Measurements from ENCODE around the gene RBPMS2.
A peak's percentile ranks its signal among the peaks of the same experiment; 100 is the strongest.
"Not testable (repeated sequence)": the region's sequence is repeated elsewhere in the genome, so short reads cannot be mapped to it uniquely, and the experiment has no call there.

The RBPMS2 gene

DNA sequence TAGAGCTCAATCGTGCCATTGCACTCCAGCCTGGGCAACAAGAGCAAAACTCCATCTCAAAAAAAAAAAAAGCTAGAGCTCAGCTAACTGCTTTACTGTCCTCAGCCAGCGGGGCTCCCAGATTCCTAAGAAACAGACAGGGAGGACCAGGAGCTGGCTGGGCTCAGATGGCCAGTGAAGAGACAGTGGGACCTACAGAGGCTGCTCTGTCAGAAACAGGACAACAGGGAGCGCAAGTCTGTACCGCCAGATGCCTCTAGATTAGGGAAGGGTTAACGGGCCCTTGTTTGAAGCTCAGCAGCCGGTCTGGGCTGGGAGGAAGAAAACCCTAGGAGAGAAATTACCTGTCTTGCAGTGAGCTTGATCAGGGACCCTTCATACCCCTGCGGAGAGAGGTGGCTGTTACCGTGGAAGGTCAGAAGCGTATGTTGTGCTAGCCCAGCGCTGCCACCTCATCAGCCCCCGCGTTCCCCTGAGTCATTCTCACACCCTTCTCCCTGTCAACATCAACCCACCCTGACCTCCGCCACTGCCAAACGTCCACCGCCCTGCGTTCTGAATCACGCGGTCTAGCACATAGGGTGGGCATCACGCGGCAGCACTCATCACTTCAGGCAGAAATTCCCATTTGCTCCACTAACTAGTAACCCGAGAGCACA, 25.3 kb downstream of the RBPMS2 start:
- DNase-seq = no peak

DNA sequence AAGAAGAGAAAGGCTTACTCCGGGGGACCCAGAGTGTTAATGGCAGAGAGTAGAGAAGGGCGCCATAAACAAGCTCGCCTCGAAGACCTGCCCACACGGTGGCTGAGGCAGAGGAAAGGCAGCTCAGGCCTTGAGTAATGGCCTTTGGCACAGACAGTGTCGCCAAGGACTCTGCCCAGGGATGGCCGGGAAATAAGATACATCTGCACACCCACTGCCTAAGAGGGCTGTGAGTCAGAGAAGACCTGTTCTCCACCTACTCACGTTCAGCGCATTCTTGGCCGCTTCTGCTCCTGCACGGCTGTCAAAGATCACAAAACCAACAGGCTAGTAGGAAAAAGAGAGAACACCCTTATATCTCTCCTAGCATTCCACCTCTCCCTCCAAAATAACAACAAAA, 26.2 kb downstream of the RBPMS2 start:
- DNase-seq = no peak

DNA sequence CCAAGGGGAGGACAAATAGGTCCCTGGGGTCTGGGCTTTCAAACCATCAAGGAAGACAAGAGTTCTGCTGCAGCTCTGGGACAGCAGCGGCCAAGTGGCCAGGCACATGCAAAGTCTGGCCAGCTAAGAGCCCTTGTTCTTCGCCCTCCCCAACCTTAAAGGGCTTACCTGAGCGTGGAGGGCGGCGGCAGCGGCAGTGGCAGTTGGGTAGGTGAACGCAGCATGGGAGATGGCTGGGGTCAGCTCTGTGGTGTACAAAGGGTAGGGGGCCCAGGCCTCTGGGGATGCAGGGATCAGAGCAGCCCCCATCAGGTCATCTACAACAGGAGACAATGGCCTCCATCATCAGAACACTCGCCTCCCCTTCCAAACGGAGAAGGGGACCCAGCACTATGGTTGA, 27.1 kb downstream of the RBPMS2 start:
- no peak for DNase-seq

DNA sequence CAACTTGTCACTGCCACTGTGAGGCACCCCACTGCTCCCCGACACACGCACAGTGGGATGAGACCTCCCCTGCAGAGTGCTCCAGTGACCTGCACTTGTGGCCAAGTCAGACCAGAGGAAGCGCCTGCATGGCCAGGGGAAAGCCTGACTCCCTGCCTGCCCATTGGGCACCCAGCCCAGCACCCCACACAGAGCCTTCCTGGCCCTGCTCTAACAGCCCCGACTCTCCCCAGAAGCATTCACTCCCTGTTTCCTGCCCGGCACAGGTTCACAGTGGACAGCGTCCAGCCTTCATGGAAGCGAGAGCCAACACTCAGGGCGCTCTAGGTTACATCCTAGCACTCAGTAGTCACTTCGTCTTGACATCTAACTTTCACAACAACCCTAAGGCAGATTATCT, 27.8 kb downstream of the RBPMS2 start:
- no peak for DNase-seq

DNA sequence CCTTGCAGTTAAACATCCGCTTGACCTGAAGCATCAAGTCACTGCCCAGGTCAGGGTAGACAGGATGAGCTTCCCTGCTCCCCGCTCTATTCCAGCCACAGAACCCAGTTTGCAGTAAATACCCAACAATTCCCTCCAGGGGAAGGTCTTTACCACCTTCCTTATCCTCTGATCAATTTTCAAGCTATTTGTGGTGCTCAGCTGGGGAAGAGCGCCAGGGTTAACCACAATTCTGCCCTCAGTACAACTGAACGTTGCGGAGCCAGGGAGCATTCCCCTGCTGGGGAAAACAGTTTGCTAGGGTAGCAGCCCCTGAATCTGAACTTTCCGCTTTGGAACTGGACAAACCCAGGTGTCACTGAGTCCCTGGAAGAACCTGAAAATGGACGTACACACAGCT, 28.5 kb downstream of the RBPMS2 start:
- DNase-seq = no peak

DNA sequence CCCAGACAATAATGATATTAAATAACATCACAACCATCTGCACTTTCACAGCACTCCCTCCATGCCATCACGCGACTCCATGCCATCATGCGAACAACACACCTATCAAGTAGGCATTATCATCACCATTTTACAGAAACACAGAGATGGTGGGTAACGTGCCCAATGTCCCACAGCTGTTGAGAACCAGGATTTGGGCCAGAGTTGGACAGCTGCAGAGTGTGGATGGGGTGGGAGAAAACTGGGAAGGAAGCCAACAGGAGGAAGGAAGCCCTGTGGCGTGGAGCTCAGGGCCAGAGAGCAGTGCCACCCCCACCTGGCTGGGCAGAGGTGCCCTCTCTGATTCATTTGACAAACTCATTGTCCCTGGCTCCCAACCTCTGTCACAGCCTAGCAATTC, 29.0 kb downstream of the RBPMS2 start:
- DNase-seq = no peak

DNA sequence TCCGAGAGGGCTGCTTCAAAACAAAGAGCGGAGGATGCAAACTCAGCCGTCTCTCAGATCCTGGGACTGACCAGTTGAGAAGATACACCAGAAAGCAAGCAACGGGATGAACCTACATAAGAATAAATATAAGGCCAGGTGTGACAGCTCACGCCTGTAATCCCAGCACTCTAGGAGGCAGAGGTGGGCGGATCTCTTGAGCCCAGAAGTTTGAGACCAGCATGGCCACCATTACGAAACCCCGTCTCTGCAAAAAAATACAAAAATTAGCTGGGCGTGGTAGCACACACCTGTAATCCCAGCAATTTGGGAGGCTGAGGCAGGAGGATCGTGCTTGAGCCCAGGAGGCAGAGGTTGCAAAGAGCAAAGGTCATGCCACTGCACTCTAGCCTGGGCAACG, 31.7 kb downstream of the RBPMS2 start:
- DNase-seq = no peak

DNA sequence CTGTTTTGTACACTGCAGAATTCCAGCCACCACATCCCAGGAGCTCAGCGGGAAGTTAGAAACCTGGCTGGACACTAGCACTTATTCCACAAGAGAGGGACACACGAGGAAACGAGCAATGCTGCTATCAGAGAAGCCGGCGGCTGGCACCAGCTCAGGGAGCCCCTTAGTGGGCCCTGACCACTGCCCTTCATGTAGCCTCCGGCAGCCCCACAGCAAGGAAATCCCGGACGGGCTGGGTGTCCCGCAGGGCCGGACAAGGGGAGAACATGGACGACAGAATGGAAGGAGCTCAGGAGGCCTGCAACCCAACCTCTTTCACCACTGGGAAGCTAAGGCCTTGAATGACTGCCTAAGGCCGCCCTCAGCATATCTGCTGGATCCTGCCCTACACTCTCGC, 32.5 kb downstream of the RBPMS2 start:
- DNase-seq = no peak

DNA sequence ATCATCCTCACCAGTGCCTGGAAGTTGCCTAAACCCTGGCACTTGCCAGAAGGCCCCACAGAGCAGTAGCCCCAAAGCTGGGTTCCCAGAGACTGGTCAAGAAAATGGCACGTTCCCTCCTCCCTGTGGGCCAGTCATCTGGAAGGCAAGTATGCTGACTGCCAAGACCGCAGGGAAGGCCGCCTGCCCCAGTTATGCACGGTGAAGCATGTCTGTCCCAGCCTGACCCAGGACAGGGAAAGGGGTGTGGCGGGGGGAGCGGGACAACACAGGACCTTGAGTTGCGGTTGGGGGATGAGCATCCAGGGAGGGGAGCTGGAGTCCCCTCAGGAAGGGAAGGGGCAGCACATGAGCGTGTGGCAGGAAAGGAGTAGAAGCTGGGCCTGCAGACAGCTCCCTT, 33.0 kb downstream of the RBPMS2 start:
- no peak for DNase-seq

DNA sequence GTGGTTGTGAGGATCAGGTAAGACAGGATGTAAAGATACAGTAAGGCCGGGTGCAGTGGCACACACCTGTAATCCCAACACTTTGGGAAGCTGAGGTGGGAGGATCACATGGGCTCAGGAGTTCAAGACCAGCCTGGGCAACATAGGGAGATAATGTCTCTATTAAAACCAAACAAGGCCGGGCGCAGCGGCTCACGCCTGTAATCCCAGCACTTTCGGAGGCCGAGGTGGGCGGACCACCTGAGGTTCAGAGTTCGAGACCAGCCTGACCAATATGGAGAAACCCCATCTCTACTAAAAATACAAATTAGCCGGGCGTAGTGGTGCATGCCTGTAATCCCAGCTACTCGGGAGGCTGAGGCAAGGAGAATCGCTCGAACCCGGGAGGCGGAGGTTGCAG, 33.7 kb downstream of the RBPMS2 start:
- DNase-seq = not testable (repeated sequence)

DNA sequence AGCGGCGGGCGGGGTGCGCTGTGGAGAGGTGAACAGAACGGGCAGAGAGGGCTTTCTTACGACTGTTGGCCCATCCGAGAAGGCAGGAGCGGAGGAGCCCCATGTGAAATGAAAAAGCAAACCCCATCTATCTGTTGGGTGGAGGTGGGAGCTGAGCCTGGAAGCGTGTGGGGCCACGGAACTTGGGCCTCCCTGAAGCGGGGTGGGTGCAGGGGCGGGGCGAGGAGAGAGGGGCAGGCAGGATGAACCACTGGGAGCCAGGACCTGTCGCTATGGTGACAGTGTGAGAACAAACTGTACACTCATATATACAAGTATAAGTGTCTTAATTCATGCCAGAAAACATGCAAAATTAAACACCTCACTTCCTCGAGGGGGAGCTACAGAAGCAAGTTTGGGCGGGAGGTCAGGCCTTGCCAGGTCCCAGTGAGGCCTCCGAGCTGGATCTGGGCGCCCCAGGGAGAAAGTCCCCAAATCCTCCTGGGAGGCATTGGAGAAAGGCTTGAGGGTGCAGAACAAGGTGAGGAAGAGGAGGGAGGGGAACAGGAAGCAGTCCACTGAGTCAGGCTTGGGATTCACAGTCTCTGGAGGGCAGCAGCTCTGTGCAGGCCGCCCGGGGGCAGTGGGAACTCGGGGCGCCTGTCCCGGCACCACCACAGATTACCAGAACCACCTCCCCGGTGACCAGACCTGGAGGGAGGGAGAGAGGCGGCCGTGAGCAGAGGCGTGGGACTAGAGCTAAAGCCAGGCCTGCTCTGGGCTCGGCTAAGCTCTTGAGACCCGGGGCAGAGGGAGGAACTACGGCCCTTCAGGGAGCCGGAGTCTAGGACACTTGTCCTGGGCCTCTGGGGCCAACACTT, 34.8 kb downstream of the RBPMS2 start:
- DNase-seq = no peak

DNA sequence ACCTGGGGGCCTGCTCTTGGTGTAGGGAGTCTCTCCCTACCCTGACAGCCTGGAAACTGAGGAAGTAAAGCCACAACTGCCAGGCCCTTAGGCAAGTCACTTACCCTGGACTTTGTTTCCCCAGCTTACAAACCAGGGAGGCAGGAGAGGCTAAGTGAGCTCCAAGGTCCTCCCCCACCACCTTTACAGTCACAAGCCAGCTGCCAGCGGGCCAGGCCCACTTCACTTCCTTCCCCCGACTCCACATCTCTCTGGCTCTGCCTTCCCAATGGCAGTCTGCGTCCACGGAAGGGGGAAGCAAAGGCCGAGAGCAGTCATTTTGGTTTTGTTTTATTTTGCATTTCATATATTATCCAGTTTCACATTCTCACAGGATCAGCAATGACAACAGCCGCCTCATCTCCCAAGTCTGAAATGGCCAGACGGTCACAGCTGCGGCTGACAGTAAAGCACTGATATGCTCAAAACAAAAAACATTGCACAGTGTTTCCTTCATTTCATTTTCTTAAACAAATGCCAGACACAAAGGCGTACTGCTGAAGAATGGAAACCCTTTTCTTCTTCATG, 35.7 kb downstream of the RBPMS2 start:
- no peak for DNase-seq

DNA sequence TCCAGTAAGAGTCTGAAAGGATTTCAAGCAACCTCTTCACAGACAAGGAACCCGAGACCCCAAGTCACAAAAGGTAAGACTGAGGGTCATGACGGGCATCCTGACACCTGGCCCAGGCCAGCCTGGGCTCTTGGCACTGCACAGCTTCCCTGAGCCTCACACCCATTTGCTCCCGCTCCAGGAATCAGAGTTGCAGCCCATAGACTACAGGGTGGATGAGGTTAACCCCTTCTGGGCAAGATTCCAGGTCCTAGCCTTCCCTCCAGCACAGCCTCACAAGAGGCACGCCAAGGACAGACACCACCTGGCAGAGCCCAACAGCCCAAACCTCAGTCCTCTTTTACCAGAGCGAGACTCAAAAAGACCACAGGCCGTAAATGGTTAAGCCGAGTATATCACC, 36.2 kb downstream of the RBPMS2 start:
- DNase-seq = no peak

DNA sequence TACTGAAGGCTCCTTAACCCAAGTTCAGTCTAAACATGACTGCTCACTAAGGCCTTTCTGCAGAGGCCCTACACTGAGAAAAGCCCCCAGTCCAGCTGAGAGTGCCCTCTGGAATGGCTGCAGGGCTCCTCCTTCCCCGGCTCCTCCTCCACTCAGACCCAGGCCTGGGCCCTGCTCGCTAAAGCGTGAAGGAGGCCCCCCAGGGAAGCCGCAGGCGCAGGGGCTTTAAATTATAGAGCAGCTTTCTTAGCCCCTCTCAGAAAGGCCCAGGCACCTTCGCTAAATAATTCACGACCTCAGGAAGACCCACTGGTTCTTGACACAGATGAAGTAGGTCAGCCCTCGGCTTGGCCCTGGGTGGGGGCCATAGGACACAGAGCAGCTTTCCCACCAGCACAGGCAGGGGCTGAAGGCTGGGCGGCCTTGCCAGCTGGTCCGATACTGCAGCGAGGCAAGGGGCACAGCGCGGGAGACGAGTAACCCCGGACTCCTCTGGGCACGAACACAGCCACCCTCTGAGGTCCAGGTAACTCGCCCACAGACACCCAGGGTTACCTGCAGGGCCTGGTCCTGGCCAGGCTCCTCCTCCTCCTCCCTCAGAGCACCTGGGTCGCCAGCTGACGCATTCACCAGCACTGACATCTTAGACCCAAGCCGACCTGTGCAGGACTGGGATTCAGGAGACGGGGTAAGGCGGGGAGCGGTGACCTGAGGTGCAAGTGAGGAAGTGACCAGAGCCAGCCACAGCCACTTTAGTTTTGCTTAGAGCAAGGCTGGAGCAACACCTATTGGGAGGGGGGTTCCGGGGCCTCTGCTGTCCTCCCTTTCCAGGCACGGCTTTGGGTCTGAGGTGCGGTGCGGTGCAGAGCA, 36.9 kb downstream of the RBPMS2 start:
- no peak for DNase-seq

DNA sequence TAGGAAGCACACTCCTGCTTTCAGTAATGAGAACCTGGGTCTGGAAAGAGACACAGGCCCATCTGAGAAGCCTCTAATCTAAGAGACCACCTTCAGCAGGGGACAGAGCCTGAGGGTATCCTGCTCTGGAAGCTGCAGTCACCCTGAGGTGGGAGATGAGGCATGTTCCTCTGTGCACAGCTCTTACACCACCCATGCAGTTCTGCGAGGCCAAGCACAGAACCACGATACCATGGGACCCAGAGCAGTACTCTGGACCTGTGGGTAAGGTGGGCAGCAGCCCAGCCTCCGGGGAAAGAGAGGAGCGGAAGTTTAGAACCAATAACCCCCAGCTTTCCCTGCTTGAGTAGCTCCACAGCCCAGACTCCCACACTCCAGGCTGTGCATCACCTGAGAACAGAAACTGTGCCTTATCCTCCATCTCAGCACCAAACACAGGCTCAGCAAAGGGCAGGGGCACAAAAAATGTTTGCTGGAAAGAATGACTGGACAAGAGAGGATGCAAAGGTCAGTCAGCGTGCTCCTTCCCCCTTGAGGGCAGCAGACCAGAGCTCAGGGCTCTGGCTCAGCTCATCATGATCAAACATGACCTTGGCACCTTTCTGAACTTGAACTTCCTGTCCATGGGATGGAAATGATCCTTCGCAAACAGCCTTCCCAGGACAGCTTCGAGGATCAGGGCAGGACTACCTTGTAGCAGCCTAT, 43.1 kb downstream of the RBPMS2 start:
- no peak for DNase-seq

DNA sequence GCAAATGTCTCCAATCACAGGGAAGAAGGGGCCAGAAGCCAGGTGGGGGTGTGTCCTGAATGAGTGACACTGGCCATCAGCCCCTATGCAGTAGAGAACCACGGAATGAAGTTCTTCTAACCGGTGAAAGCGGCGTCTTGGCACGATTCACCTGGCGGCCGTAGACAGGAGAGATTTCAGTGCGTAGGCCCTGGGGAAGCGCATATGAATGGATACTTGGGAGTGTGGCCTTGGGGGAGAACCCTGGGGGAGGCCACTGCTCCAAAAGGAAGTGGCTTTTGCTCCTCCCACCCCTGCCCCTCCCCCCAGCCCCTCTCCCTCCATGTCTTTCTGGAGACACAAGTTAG, 43.6 kb downstream of the RBPMS2 start:
- no peak for DNase-seq

DNA sequence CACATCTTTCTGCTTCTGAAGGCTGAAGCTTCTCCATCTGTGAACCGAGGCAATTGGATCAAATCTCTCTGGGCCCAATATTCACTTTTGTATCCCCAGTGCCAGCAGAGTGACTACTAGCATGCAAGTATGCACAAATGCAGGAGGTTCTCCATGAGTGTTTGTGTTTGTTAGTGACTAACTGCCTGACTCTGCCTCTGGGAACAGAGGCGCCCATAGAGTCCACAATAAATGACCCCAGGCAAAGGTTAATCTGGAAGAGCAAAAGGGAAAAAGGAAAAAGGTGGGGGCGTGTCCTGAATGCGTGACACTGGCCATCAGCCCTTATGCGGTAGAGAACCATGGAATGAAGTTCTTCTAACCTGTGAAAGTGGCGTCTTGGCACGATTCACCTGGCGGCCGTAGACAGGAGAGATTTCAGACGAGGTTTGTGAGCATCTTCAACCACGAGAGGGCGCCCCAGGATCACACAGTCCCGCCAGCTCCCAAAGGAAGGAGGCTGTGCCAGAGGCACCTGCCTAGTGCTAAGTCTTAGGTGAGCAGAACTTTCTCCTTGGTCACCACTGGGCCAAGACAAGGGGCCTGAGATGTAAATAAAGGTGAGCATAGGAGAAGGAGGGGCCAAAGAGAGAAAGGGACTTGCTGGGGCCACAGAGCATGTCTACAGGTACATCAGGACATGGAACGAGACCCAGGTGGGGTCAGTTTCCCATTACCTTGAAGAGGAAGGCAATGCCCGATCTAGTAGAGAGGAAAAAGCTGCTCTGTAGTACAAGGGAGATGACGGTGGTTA, 44.2 kb downstream of the RBPMS2 start:
- peak; percentile 92 for DNase-seq

DNA sequence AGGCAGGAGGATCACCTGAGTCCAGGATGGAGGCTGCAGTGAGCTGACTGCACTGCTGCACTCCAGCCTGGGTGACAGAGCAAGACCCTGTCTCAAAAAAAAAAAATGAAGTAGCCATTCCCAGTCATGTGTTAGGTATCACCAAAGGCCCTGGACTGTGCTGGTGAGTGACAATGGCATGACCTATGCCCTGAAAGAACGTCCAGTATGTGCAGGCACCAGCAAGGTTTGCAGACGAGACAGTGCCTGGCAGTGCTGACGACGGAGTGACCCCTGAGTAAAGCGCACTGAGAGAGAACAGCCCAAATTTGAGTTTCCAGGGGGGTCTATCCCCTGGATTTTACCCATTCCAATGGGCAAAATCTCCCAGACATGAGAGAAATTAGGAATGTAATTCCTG, 45.2 kb downstream of the RBPMS2 start:
- DNase-seq = no peak

DNA sequence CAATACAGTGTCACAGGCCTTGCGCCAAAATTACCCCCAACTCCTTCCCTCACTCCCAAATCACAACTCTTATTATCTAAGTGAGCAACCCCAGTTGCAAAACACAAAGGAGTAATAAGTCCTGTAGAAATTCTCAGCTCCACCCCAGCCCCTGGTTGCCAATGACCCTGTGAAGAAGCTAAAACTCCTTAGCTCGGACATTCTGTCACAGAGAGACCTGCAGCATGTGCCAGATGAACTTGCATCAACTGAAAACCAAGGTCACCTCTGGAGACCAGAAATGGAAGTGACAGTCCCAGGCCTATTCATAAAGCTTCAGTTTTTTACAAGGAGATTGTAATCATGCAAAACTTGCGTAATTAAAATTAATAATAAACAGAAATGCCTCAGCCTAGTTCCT, 55.2 kb downstream of the RBPMS2 start:
- DNase-seq = no peak

DNA sequence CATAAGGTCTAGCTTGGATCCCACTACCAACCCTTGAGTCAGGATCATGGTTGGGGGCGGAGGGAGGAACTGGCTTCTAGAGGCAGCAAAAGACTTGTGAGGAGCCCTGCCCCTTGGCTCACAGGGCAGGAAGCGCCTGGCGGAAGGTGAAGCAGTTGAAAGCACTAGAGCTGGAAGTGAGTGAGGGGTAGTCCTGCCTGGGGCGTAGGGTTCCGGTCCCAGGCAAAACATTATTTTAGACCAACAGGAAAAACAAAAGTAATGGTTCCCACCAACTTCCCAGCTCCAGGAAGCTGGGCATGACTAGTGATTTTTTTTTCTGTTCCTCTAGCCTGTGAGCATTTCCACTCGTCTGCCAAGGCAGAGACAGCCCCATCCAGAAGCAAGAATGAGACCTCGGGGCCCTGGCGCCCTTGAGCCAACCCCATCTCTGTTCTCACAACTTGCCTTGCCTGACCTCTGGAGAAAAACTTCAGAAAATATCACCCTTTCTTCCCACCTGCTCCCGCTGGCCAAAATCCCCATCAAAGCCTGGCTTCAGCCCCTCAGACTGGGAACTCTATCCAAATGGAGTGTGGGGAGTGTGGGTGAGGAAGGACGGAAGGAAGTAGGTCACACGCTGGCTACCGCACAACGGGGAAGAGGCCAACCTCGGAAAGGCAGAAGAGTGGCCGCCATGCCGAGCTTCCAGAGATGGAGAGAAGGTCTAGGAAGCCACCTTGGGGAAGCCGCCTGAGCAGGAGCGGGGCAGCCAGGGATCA, 57.5 kb downstream of the RBPMS2 start:
- DNase-seq = no peak

DNA sequence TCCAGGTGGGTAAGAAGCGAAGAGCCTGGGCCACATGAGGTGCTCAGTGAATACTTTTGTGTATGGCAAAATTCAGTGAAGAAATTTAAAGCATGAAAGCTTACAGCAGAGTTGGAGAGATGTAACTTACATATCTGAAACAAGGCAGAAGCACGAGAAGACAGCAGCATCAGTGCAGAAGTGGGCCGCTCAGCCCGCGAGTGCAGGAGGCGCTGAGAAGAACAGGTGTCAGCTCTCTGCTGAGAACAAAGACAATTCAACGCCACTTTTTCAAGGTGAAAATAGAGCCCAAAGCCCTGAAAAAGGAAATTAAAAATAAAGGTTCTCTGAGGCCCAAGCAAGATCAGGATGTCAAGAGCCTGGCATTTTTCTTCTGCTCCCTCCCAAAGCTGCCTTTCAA, 58.3 kb downstream of the RBPMS2 start:
- DNase-seq = no peak
